ENCODE measurements around the gene RAB3A.

RAB3A gene

DNA sequence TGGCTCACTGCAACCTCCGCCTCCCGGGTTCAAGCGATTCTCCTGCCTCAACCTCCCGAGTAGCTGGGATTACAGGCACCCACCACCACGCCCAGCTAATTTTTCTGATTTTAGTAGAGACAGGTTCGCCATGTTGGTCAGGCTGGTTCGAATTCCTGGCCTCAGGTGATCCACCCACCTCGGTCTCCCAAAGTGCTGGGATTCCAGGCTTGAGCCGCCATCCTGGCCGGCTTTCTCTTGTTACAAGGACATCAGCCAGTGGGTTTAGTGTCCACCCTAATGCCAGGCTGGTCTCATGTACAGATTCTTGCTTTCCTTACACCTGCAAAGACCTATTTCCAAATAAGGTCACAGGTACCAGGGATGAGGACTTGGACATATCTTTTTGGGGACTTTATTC, 44.0 kb downstream of the RAB3A start:
- no peak for TF ChIP-seq GATA2 (IDR thresholded peaks at IDR 0.05; ENCODE audit: low read depth, low read length)
- TF ChIP-seq GATA3 (IDR thresholded peaks at IDR 0.05; ENCODE audit: low read depth, low read length): no peak

DNA sequence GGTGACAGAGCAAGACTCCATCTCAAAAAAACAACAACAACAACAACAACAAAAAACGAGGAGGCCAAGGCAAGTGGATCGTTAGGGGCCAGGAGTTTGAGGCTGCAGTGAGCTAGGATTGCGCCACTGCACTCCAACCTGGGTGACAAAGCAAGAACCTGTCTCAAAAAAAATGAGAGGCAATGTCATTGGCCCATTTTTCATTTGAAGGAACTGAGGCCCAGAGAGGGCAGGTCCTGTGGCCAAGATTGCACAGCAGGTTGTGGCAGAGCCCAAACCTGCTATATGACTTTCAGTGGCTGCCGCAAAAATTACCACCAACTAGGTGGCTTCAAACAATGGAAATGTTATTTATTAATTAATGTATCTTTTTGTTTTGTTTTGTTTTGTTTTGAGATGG, 45.4 kb downstream of the RAB3A start:
- TF ChIP-seq GATA2 (IDR thresholded peaks at IDR 0.05; ENCODE audit: low read depth, low read length): no peak
- no peak for TF ChIP-seq GATA3 (IDR thresholded peaks at IDR 0.05; ENCODE audit: low read depth, low read length)

DNA sequence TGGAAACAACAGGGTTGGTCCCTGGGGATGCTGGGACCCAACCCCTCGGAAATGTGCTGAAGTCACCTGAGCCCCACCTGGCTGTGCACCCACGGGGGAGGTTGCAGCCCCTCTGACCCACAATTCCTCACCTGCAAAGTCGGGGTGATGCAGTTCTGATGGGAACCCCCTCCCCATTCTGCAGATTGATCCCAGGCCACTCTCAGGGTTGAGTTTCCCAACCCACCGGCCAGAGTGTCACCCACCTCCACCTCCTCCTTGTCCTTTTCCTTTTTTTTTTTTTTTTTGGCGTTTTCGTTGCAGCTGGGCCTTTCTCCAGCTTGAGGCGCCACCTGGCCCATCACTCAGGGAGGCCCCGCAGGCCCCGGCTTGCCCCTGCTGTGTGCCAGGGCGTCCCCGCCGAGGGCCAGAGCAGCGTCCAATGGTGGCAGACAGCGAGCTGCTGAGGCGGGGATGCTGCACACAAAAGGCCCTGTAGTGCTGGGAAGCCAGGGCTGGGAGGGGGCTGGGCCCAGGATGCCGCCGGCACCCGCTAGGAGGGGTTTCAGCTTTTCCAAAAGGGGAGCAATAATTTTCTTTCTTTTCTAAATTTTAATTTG, 46.3 kb downstream of the RAB3A start:
- TF ChIP-seq GATA3 (IDR thresholded peaks at IDR 0.05; ENCODE audit: low read depth, low read length) (no peak), GATA2 (IDR thresholded peaks at IDR 0.05; ENCODE audit: low read depth, low read length) (no peak)

DNA sequence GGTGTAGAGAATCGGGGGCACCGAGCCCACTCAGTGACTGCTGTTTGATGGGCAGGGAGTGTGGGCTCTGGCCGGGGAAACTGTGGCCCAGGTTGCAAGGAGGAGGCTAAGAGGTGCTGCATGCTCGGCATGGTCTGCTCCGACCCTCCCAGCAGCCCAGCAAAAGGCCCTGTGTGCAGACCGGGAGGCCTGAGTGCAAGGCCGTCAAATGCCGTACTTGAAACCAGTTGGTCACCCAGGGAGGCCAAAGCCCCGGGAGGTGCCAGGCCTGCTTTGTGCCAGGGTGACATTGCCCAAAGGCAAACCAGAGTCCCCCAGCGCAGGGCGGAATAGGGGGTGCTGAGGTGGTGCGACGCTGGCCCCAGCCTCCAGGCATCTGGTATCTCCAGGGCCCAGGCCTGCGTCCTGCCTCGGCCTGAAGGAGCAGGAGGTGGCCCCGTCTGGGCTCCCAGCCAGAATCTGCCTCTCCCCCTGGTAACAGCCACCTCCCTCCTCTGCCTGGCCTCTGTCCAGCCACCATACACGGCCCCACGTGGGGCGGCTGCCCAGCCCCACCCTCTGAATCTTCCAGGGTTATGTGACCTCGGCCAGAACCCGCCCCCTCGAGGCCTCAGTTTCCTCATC, 46.9 kb downstream of the RAB3A start:
- TF ChIP-seq GATA3 (IDR thresholded peaks at IDR 0.05; ENCODE audit: low read depth, low read length) (no peak), GATA2 (IDR thresholded peaks at IDR 0.05; ENCODE audit: low read depth, low read length) (peak; percentile 68)

DNA sequence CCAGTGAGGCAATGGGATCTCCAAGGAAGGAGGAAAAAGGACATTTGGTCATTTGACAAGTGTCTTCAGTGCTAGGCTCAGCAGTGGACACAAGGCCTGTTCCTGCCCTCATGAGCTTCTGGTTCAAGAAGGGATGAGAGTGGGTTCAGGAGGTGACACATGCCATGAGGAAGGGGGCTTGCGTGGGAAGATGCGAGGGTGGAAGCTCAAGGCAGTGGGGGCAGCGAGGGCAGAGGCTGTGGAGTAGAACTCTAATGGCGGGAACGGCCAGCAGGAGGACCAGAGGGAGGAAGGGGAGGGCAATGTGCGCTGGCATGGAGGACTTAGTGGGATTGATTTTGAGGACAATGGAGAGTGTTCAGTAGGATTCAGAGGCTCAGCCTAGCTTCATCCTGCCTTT, 47.6 kb downstream of the RAB3A start:
- TF ChIP-seq GATA2 (IDR thresholded peaks at IDR 0.05; ENCODE audit: low read depth, low read length) (no peak), GATA3 (IDR thresholded peaks at IDR 0.05; ENCODE audit: low read depth, low read length) (no peak)

DNA sequence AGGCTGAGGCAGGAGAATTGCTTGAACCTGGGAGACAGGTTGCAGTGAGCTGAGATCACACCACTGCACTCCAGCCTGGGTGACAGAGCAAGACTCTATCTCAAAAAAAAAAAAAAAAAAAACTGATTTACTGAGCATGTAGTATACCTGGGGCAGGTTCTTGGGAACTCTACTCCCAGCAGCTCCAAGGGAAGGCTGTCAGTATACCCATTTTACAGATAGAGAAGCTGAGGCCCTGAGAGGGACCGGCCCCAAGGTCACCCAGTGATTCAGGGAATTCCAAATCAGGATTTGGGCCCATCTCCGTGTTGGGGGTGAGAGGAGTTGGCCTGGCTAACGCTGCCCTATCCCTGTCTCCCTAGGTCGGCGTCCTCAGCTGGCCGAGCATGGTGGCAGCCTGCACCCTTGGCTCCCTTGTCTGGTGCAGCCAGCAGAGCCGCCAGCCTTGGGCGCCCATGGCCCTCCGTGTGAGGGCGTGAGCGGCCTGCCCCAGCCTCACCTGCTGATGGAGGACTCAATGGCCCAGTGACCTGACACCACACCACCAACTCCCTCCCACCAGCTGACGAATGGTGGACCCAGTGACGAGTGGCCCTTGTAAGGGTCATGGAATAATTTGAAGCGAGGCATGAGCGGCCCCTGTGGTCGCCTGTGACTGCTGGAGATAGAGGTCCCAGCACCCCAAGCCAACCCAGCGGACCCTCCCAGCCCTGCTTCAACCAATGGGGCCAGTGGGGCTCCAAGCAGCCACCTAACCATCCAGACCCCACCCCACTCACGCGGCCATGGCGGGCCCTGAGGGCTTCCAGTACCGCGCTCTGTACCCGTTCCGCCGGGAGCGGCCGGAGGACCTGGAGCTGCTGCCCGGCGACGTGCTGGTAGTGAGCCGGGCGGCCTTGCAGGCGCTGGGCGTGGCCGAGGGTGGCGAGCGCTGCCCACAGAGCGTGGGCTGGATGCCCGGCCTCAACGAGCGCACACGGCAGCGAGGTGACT, 48.5 kb downstream of the RAB3A start:
- TF ChIP-seq GATA2 (IDR thresholded peaks at IDR 0.05; ENCODE audit: low read depth, low read length) (no peak), GATA3 (IDR thresholded peaks at IDR 0.05; ENCODE audit: low read depth, low read length) (no peak)

DNA sequence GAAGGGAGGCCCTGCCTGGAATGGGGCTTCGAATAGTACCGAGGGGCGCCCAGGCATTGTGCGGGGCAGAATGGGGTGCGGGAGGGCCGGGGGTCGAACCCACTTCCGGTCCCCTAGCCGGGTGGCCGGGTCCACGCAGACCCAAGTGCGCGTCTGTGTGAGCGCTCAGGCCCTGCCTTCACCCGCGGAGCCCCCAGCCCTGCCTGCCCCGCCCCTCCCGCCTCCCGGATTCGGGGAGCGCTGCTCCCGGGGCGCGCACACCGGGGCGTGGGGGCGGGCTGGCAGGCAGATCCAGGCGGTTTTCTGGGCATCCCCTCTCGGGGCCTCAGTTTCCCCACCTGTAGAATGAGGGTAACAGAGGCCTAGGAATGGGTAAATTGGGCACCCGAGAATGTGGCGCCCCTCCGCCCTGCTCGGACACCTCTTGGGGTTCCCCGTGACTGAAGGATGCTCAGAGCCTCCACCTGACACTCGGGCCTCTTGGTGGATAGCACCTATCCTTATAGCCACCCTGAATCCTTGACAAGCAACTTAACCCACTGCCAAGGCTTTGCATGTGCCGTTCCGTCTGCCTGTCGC, 50.2 kb downstream of the RAB3A start:
- no peak for TF ChIP-seq GATA3 (IDR thresholded peaks at IDR 0.05; ENCODE audit: low read depth, low read length)
- no peak for TF ChIP-seq GATA2 (IDR thresholded peaks at IDR 0.05; ENCODE audit: low read depth, low read length)

DNA sequence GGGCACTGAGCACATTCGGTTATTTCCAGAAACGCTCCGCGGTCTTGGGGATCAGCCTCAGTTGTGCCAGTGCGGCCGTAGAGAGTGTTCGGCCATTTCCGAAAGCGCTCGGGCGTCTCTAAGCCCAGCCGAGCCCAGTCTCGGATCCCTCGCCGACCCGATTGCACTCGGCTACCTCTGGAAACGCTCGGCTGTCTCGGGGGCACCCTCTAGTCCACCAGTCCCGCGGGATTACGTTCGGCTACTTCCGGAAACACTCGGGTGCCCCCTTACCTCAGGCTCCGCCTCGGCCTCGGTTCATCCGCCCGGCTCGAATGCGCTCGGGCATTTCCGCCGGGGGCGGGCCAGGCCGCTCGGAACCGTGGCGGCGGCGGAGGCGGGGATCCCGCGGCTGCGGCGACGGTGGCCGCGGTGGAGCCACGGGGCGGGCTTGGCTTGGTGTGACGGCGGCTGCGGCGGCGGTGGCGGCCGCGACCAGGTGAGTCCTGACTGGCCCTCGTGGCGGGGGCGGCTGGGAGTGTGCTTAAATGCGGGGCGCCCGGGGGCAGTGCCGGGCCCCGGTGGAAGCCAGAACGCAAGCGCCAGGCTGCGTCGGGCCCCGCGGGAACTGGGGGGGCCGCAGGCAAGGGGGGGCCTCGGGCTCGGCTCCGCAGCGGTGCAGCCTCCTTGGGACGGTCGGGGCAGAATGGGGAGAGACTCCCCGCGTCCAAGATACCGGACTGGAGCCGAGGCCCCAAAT, 50.9 kb downstream of the RAB3A start, which contains the start of gene PIK3R2:
Gene PIK3R2 (plus strand): TSS at position 347 of the 739 bp plus-strand sequence. CDS start 2,717 bp downstream, outside the sequence.
- TF ChIP-seq GATA2 (IDR thresholded peaks at IDR 0.05; ENCODE audit: low read depth, low read length): no peak
- TF ChIP-seq GATA3 (IDR thresholded peaks at IDR 0.05; ENCODE audit: low read depth, low read length): no peak

DNA sequence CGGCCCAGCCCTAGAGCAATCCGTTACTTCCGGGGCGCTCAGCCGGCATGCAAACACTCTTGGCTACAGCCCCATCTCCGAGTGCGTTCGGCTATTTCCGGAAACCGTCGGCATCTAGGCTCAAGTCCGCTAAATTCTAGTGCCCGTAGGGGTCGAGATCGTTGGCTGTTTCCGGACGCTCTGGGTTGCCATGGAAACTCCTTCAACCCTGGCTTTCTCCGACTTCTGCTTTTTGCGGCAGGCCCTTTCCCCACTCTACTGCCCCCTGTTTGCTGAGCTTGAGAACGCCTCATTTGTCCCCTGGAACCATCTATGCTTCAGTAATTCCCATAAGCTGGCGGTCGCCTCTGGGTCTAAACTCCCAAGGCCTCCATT, 51.4 kb downstream of the RAB3A start:
- TF ChIP-seq GATA3 (IDR thresholded peaks at IDR 0.05; ENCODE audit: low read depth, low read length) (no peak), GATA2 (IDR thresholded peaks at IDR 0.05; ENCODE audit: low read depth, low read length) (no peak)

DNA sequence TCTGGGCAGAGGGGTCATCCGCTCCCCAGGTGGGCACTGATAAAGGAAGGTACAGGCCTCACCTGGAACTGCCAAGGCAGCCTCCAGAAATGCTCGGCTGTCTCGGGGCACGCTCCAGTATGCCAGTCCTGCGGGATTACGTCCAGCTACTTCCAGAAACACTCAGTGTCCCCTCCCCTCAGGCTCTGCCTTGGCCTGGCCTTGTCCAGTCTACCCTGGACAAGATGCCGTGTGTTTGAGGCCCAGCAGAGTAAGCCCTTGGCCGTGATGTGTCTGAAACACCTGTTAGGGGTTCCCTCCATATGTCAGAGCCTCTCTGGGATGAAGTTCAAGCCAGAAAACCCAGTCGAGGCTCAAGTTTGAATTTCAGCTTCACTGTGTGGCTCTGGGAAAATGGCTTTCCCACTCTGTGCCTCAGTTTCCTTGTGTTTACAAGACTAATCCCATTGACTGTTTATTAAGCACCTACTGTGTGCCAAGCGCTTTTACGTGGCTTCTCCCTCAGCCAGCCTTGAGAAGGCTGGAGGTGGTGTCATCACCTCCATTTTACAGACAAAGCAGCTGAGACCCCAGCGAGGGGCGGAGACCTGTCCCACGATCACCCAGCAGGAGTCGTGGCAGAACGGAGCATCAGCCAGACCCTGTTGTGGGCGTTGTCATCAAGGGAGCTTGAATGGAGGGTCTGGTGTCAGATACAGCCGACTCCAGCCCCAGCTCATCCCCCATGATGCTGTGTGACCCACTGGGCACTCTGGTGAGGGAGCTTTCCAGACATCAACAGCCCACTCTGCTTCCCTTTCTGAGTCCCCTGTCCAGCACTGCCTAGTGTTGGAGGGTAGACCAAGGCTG, 52.8 kb downstream of the RAB3A start:
- TF ChIP-seq GATA3 (IDR thresholded peaks at IDR 0.05; ENCODE audit: low read depth, low read length) (no peak), GATA2 (IDR thresholded peaks at IDR 0.05; ENCODE audit: low read depth, low read length) (no peak)

DNA sequence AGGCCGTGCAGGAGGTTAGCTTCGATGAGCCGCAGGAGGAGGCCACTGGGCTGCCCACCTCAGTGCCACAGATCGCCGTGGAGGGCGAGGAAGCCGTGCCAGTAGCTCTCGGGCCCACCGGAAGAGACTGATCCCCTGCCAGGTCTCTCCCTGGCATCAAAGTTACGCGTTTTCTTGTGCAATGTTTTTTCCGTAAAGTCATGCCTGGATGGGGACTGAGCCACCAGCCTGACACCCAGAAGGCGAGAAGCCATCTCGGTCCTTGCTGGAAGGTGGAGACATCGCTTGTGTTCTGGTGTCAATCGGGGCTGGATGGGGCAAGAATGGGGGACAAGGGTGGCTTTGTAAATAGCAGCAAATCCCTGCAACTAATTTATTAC, 54.3 kb downstream of the RAB3A start:
- no peak for TF ChIP-seq GATA3 (IDR thresholded peaks at IDR 0.05; ENCODE audit: low read depth, low read length)
- TF ChIP-seq GATA2 (IDR thresholded peaks at IDR 0.05; ENCODE audit: low read depth, low read length): no peak

DNA sequence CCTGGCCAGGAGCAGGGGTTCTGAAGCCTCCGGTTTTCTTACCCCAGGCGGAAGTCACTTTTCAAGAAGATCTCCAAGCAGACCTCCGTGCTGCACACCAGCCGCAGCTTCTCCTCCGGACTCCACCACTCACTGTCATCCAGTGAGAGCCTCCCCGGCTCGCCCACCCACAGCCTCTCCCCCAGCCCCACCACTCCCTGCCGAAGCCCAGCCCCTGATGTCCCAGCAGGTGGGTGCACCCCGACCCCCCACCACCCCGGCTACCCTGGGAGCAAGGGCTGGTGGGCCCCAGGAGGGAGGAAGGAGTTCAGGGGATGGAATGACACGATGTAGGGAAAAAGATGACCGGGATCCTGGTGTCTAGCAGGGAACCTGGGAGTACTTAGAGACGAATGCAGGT, 56.4 kb downstream of the RAB3A start:
- TF ChIP-seq GATA3 (IDR thresholded peaks at IDR 0.05; ENCODE audit: low read depth, low read length): no peak
- TF ChIP-seq GATA2 (IDR thresholded peaks at IDR 0.05; ENCODE audit: low read depth, low read length): no peak

Data from SH-SY5Y (cell line).